Measurements from ENCODE around the gene CNOT8.

DNA sequence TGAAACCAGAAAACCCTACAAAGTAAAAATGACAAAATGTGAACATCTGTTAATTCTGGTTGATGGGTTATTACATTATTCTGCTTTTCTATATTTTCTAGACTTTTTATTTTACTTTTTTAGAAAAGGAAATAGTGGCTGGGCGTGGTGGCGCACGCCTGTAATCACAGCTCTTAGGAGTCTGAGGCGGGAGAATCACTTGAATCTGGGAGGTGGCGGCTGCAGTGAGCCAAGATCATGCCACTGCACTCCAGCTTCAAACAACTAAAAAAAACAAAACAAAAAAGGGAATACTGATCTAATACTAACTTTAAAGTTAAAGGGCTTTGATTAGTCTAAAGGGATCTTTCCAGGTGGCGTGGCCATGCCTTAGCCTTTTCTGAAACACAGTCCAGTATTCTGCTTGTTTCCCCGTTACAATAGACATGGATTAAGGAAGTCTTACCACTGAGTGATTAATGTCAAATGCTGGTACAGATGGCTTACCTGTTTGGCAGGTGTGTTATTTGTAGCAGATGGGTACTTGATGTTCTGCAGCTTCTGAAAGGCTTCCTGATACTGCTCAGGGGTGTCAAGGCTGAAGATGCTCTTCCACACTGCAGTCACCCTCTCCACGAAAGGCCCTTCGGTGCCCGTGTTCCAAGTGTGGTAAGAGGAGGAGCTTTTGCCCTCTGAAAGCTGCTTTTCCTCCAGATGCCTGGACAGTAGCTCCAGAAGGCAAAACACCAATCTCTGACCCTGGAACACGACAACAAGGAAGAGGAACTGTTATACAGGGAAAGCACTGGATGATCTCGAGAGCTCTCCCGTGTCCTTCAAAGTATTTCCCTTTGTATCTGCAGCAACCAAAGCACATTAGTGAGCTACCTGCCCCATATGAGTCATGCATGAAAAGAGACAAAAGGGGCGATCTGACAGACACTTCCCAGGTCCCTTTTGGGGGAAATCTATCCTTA, 37.5 kb downstream of the CNOT8 start:
- TF ChIP-seq, protein P1, sequence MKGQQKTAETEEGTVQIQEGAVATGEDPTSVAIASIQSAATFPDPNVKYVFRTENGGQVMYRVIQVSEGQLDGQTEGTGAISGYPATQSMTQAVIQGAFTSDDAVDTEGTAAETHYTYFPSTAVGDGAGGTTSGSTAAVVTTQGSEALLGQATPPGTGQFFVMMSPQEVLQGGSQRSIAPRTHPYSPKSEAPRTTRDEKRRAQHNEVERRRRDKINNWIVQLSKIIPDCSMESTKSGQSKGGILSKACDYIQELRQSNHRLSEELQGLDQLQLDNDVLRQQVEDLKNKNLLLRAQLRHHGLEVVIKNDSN (IDR thresholded peaks at IDR 0.05) = no peak
- TF ChIP-seq, protein P2, sequence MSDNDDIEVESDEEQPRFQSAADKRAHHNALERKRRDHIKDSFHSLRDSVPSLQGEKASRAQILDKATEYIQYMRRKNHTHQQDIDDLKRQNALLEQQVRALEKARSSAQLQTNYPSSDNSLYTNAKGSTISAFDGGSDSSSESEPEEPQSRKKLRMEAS (IDR thresholded peaks at IDR 0.05) = no peak
